ENCODE results near the gene S100A1.
"Not testable (repeated sequence)": the region's sequence is repeated elsewhere in the genome, so short reads cannot be mapped to it uniquely, and the experiment has no call there.

The S100A1 gene

DNA sequence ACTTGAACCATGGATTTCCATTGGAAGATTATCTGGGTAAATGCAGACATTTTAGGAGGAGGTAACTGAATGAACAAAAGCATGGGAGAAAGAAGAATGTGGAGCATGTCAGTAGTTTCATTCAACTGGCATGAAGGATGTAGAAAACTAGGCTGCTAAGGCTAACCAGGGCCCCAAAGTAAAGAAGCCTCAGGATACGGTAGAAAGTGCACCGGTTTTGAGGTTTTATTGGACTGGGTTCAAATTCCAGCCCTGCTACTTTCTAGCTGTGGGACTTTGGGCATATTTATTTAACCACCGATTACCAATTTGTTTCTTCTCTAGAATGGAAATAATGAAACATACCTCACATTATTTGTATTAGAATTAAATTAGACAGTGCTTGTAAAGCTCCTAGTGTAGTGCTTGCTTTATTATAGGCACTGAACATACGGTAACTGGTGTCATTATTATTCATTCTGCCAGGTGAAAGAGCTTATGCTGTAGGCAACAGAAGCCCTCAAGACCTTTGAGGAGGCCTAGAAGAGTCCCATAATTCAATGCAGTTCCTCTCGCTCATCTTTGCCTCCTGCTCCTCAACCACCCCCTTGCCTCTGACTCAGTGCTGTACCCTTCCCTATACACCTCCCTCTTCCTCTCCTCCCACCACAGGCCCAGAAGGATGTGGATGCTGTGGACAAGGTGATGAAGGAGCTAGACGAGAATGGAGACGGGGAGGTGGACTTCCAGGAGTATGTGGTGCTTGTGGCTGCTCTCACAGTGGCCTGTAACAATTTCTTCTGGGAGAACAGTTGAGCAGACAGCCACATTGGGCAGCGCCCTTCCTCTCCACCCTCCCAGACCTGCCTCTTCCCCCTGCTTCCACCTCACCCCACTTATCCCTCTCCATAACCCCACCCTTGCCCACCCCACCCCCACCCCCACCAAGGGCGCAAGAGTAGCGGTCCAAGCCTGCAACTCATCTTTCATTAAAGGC lies 3.1 kb downstream of the S100A1 start:
- no peak for DNase-seq

DNA sequence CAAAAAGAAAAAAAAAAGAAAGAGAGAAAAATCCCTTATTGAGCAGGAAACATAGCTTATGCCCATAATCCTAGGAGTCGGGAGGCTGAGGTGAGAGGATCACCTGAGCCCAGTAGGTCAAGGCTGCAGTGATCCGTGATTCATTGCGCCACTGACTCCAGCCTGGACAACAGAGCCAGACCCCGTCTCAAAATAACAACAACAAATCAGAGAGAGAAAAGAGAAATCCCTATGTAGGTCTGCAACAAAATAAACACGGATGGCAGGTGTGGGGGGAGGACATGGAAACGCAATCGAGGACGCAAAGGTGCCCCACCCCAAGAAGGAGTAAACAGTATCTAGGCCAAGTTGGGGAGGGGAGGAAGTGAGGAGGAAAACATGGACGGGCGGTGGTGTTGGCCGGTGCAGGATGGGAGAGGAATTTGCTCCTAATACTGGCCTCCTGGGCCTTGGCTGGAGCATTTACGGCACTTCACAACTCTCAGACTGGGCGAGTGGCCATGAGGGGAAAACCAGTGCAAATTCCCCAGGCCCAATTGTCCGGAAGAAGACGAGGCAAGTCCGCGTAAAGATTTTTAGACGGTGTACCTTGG lies 5.0 kb downstream of the S100A1 start:
- DNase-seq, result no peak

DNA sequence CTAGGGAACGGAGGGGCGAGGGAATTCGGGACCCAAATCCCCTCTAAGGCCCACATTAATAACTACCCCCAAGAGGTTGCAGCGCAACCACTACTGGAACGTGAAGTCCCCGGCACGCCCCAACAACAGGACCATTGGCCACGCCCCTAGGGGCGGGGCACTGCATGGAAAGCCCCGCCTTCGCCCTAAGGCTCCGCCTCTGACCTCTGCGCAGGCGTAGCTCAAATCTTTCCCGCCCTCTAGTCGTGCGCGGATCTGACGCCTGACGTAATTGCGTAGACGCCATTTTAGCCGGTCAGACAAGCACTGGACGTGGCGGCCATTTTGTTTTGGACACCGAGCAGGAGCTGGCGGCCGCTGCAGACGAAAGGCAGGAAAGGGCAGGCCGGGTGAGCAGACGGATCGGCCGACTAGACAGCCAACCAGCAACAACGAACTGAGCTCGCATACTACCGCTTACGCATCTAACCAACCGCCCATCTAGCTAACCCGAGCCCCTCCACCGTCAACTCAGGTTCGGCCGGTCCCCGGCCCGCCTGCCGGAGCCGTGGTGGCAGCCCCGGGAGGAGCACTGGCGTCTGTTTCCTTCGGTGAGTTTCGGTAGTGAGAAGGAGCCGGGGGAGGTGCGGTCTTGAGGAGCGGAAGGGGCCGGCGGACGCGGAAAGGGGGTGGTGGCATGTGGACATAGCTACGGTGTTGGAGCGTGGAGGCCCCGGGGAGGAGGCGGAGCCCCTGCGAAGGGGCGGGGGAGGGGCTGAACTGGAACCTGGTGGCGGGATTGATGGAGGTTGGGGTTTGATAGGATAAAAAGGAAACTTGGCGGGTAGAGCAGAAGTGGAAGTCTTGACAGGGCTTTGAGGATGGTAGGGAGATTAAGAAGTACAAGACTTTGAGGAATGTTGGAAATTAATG lies 5.8 kb downstream of the S100A1 start, which contains the start of gene CHTOP:
Gene CHTOP (plus strand): TSS at position 313 of the 912 bp plus-strand sequence. CDS start 2,523 bp downstream, outside the sequence.
- peak; percentile 95 for DNase-seq

DNA sequence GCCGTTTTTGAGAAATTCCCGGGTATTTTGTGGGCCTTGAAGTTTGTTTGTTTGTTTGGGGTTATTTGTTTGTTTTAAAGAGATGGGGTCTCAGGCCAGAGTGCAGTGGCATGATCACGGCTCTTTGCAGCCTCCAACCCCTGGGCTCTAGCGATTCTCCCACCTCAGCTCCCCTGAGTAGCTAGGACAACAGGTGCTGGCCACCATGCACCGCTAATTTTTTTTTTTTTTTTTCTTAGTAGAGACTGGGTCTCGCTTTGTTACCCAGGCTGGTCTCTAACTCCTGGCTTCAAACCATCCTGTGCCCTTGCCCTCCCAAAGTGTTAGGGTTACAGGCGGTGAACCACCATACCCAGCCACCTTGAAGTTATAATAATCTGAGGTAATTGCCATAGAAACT lies 7.6 kb downstream of the S100A1 start:
- no peak for DNase-seq

DNA sequence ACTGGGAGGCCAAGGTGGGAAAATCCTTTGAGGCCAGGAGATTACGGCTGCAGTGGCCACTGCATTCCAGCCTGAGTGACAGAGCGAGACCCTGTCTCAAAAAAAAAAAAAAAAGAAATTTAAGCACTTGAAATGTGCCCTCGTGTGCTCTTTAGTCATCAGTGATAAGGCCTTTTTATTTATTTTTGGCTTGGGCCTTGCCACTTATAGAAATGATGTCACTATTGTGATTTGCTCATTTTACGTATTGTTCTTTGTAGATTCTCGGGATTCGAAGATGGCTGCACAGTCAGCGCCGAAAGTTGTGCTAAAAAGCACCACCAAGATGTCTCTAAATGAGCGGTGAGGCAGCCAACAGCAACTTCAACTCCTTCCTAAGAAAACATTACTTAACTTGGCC lies 8.1 kb downstream of the S100A1 start:
- no peak for DNase-seq

DNA sequence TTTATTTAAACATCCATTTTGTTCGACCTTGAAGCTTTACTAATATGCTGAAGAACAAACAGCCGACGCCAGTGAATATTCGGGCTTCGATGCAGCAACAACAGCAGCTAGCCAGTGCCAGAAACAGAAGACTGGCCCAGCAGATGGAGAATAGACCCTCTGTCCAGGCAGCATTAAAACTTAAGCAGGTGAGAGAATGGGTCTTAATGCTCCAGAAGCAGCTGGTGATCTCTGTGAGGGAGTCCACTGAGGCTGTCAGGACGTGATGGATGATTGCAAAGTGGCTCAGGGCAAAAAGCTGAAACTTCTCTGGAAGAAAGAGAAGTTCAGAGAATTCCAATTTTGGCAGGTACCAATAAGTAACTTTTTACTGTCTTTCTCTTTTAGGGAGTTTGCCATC lies 10.0 kb downstream of the S100A1 start:
- DNase-seq, result no peak

DNA sequence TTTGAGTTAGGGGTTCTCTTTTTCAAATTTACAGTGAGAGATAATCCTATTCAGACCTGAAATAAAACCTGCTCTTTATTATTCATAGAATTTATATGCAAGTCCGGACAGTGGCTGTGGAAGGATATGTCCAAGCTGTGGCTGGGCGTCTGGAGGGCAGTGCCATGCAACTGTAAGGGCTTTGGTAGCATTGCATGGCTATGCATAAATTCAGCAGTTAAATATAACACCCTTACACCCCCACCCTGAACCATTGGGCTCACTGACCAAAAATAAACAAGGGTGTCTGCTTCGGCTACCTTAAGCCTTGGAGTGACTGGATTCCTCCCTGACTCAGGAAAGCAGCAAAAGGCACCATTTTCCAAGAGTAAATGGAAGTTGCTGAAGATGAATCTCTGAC lies 11.0 kb downstream of the S100A1 start:
- DNase-seq, result no peak

DNA sequence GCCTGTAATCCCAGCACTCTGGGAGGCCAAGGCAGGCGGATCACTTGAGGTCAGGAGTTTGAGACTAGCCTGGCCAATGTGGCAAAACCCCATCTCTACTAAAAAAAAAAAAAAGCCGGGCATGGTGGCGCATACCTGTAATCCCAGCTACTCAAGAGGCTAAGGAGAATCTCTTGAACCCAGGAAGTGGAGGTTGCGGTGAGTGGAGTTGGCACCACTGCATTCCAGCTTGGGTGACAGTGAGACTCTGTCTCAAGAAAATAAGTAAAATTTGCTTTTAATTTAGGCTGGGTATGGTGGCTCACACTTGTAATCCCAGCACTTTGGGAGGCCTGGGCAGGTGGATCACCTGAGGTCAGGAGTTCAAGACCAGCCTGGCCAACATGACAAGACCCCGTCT lies 12.0 kb downstream of the S100A1 start:
- DNase-seq, result not testable (repeated sequence)

DNA sequence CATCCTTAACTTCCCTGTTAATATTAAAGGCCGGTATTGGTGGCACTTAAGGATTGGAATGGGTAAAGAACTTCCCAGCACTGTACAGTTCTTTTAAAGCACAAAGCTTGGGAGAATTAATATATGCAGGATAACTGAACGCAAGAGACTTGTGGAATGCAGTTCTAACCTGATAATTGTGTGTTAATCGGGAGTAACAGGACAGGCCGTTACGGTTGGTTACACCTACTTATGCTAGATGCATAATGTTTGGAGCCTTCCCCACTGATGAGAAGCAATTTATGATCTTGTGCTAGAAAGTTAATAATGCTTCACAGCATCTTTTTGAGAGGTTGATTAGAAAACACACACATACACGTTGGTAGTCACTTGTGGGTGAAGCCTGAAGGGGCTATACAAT lies 12.6 kb downstream of the S100A1 start:
- DNase-seq, result no peak

DNA sequence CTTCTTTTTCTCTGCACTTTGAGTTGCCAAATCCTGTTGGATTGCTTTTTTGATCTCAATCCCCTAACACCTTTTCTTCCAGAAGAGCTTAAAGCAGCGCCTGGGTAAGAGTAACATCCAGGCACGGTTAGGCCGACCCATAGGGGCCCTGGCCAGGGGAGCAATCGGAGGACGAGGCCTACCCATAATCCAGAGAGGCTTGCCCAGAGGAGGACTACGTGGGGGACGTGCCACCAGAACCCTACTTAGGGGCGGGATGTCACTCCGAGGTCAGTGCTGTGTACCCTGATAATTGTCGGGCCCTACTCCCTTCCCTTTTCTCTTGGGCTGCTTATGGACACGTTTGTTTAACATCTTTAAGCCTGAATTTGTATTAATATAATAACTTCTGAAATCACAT lies 13.9 kb downstream of the S100A1 start:
- DNase-seq, result no peak

DNA sequence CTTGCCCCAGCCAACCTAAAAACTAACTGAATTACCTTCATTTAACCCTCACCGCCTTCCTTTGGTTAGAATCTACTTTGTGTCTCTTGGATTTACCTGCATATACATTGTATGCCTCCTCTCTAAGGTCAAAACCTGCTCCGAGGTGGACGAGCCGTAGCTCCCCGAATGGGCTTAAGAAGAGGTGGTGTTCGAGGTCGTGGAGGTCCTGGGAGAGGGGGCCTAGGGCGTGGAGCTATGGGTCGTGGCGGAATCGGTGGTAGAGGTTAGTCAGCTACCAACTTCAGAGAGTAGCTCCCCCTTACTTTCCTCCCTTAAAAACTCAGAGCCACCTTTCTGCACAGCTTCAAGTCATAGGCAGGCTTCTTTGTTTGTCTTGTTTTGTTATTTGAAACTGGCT lies 14.9 kb downstream of the S100A1 start:
- DNase-seq, result no peak

DNA sequence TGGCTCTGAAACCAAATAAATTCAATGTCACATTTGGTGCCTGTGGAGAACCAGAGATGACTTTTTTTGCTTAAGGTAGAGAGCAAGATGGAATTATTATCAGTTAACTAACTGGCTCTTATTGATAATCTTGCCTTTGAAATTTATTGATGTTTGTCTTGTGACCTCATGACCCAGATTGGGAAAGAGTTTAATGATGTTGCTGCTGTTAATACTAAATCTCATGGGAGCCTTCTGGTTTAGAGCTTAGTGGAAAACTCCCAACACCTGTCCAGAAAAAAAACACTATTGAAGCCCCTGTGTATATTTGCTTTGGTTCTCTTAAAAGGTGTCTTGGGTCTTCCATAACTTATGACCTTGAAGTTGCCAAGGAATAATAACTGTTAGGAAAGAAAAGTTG lies 15.6 kb downstream of the S100A1 start:
- DNase-seq, result no peak

DNA sequence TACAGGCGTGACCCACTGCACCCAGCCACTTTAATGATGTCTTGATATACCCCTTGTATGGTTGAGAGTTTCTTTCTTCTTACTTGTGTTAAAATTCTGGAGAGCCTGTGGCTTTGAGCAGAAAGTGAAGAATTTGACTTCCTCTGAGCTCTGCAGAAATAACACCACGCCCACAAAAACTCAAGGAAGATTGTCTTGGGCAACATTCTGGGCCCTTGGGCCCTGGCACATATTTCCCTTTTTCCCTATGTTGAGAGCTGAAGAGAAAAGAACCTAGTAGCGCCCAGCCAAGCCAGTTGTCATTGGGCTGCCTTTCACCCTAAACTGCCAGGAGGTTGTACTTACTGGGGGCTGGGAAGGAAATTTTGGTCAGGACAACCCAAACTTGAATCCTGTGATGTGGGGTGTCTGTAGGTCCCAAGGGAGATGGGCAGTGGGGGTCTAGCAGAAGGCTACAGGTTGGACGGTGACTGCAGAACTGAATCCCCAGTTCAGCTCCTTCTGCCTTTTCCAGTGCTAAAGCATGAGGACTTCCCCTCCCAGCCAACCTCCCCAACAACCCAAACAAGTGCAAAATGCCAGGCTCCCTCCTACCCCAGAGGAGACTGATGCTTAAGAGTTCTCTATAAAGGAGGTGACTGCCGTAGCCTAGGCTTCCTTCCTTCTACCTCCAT lies 18.6 kb downstream of the S100A1 start:
- no peak for DNase-seq

DNA sequence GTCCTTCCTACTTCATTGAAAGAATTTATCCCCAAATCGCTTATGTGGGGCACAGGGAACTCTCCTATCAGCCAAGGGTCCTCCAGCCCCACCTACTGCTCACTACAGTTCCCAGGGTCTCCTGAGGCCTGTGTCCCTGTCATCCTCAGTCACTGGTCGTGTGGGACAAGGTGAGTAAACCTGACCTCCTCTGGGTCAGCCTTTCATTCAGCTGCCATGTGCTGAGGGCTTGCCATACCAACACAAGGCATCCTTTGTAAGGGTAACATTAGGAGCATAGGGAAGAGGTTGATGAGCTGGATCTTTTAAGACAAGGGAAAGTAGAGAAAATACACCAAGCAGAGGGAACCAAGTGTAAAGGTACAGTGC lies 19.1 kb downstream of the S100A1 start:
- DNase-seq, result no peak

DNA sequence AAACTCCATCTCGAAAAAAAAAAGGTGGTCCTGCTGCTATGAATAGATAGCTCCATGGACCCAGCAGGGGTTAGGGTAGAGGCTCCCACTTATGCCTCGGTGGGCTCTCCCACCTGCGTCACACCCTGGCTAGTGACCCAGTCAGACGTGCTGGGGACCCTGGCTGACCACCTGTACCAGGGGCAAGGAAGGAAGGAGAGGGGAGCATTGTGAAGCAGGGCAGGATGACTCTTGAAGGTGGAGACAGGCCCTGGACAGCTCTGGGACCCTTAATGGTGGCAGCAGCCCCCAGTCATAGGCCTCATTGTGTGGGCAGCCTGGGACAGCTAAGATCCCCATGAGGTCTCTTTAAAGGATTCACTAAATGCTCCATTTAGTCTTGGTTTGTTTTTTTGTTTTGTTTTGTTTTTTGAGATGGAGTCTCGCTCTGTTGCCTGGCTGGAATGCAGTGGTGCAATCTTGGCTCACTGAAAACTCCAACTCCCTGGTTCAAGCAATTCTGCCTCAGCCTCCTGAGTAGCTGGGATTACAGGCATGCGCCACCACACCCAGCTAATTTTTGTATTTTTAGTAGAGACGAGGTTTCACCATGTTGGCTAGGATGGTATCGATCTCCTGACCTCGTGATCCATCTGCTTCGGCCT lies 19.9 kb downstream of the S100A1 start:
- DNase-seq, result no peak

DNA sequence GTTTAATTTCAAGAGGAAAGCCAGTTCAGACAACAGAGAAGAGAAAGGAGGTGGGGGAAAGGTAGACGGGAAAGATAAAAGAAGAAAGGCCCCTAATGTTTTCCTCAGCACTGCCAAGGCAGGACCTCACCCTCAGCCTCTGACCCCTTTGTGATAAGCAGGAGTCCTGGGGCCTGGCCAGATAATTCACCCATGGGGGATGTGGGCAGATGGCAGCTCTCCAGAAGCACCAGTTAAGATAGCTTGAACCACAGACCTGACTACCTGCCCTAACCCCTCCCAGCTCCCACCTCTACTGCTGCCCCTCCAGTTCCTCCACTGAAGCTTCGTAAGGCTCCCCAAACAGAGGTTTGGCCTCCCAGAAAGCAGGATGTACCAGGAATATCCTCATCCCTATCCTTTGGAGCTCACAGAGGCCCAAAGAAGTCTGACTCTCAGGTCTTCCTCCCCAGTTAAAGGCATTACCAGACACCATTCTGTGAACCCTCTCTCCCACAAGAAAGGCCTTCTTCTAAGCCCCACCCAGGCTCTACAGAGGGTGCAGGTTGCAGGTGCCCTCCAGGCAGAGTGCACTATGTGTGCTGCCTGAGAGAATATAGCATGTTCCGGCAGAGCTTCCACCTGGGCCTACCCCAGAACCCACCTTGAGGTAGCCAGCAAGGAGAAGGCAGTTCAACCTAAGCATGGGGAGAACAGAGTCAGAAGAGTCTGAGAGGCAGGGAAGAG lies 21.1 kb downstream of the S100A1 start:
- DNase-seq, result no peak

DNA sequence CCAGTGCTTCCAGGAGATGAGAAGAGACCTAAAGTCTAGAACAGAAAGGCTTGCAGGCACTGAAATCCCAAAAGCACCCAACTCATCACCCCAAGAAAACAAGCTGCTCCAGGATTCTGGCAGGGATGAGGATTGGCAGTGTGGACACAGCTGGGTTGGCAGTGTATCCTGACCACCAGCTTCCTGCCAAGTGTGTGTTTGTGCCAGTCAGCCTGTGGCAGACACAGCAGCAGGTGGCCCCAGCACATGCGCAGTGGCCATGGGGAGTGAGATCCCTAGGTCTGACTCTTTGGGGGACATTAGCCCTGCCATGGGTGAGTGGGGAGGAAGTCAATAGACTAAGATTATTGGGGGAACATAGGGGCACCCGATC lies 21.6 kb downstream of the S100A1 start:
- no peak for DNase-seq

DNA sequence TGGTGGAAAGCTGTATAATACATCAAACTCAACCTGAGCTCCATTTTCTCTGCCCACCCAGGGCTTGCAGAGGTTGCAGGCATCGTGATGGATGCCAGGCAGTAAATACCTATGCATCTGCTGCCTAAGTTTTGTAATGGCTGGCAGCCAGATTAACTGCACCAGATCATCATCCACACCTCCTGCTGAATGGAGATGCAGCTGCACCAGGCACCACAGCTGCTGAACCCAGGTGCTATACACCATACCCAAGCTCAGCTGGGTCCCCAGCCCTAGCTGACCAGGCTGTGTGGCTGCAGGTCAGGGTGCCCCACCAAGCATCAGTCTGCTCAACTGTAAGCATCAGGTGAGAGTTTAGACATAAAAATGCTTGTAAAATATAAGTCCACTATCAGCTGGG lies 23.5 kb downstream of the S100A1 start:
- no peak for DNase-seq

DNA sequence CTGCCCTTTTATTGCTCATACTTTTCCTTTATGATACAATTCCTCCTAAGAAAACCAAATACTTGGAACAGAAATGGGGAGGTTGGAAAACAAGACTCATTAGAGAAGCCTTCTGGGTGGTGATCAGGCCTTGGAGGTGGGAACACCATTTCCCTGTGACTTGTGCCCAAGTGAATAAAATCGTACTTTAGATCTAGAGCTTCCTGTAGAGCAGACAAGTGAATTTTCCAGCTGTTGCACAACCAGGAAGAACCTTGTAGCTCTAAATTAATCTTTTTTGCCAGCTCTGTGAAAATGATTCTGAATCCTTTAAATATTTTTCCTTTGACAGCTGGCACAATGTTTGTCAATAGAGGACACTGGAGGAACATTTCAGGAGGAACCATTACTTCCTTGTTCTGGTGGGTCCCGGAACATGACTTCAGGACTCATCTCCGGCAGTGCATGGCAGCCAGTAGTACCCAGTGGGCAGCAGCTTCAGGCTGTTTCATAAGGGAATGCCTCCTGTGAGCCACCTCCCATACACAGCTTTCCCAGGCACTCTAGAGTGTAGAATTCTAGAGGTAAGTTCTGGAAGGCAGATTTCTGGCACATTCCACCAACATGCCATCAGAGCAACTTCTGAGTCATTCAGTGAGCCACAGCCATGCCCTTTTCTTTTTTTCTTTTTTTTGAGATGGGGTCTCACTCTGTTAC lies 24.7 kb downstream of the S100A1 start:
- no peak for DNase-seq

DNA sequence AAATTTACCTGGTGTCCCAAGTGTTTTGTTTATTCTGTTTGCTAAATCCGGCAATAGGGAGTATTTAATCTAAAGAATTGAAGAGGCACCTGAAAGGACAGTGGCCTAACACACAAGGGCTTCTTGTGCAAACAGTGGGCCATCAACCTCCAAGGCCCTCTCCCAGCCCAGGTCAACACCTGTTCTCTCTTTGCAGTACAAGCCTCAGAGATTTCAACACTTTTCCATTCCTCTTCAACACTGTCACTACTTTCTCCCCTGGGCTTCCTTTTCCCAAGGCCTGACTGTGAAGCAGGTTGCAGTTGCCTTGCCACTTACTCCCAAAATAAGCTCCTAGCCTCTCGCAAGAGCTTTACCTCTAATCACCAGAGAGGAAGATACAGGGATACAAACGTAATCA lies 27.1 kb downstream of the S100A1 start:
- no peak for DNase-seq
